Measurements from ENCODE around the gene PCIF1. TPM values are rescaled to one million over a fixed set of nuclear protein-coding genes. Genes with fewer than 3 reads are reported as not detected.

The PCIF1 gene
- total and polyA plus RNA-seq, 4 donors, result 15.5 to 43.4 (median 32.9) TPM

GRCh38 chr20:45965169-45966002, 30.9 kb downstream of the PCIF1 start:
- WGBS, 2 donors, result 83 to 86% methylated on average over 18 of the region's 18 CpGs
- Histone ChIP-seq H3K27me3 (ENCODE audit: control insufficient read depth in 1 of 2, insufficient read depth in 2 of 2, low read length in 1 of 2) (no peaks in the 10 kb centered on the region), H3K4me3 (ENCODE audit: low read length in 2 of 2) (no peak overlapping the region), H3K36me3 (ENCODE audit: control insufficient read depth in 1 of 2, insufficient read depth in 2 of 2, low read length in 1 of 2) (peaks cover 0 to 8% of the 10 kb centered on the region in 2 donors), H3K9me3 (ENCODE audit: control insufficient read depth, low read length) (no peaks in the 10 kb centered on the region), H3K27ac (ENCODE audit: low read depth in 1 of 2, low read length in 2 of 2) (no peak overlapping the region), H3K4me1 (ENCODE audit: control insufficient read depth in 1 of 2, insufficient read depth in 2 of 2, low read length in 2 of 2) (no peaks in the 10 kb centered on the region)
- ATAC-seq (ENCODE audit: low FRiP score) (no peak), DNase-seq (peak; percentile 34 to 67)
- intact Hi-C loops (cut with DNase I), result loop anchor here in 1 of 2 donors (5.0 kb wide), 1 partner anchor 168 kb away; no protein-coding TSS in a partner anchor

GRCh38 chr20:45967551-45968080, 33.1 kb downstream of the PCIF1 start:
- no peak overlapping the region for H3K27ac ChIP-seq (ENCODE audit: low read depth in 1 of 2, low read length in 2 of 2)
- ATAC-seq (ENCODE audit: low FRiP score), result no peak
- no peak overlapping the region for H3K4me3 ChIP-seq (ENCODE audit: low read length in 2 of 2)
- no peaks in the 10 kb centered on the region for H3K27me3 ChIP-seq (ENCODE audit: control insufficient read depth in 1 of 2, insufficient read depth in 2 of 2, low read length in 1 of 2)
- peaks cover 0 to 8% of the 10 kb centered on the region in 2 donors for H3K36me3 ChIP-seq (ENCODE audit: control insufficient read depth in 1 of 2, insufficient read depth in 2 of 2, low read length in 1 of 2)
- no peaks in the 10 kb centered on the region for H3K9me3 ChIP-seq (ENCODE audit: control insufficient read depth, low read length)
- DNase-seq, result peak in 1 of 2 donors; percentile 65
- H3K4me1 ChIP-seq (ENCODE audit: control insufficient read depth in 1 of 2, insufficient read depth in 2 of 2, low read length in 2 of 2), result no peaks in the 10 kb centered on the region
- 92 to 94% methylated on average over 13 of the region's 13 CpGs for WGBS, 2 donors
- intact Hi-C loops (cut with DNase I), result loop anchor here in 1 of 2 donors (5.0 kb wide), 1 partner anchor 170 kb away; no protein-coding TSS in a partner anchor

- H3K27me3 ChIP-seq (ENCODE audit: control insufficient read depth in 1 of 2, insufficient read depth in 2 of 2, low read length in 1 of 2), result no peaks in the 10 kb centered on the region
- ATAC-seq (ENCODE audit: low FRiP score), result no peak
- 89 to 90% methylated on average over 10 of the region's 10 CpGs for WGBS, 2 donors
- no peaks in the 10 kb centered on the region for H3K9me3 ChIP-seq (ENCODE audit: control insufficient read depth, low read length)
- H3K36me3 ChIP-seq (ENCODE audit: control insufficient read depth in 1 of 2, insufficient read depth in 2 of 2, low read length in 1 of 2), result peaks cover 0 to 7% of the 10 kb centered on the region in 2 donors
- H3K4me1 ChIP-seq (ENCODE audit: control insufficient read depth in 1 of 2, insufficient read depth in 2 of 2, low read length in 2 of 2), result no peaks in the 10 kb centered on the region
- DNase-seq, result peak in 1 of 2 donors; percentile 69
- H3K27ac ChIP-seq (ENCODE audit: low read depth in 1 of 2, low read length in 2 of 2), result no peak overlapping the region
- no peak overlapping the region for H3K4me3 ChIP-seq (ENCODE audit: low read length in 2 of 2)
- intact Hi-C loops (cut with DNase I), result loop anchor here in 1 of 2 donors (5.0 kb wide), 1 partner anchor 171 kb away; no protein-coding TSS in a partner anchor
These were observed 33.7 kb downstream of the PCIF1 start for GRCh38 chr20:45968081-45968671.

- Histone ChIP-seq H3K9me3 (ENCODE audit: control insufficient read depth, low read length) (no peaks in the 10 kb centered on the region), H3K27me3 (ENCODE audit: control insufficient read depth in 1 of 2, insufficient read depth in 2 of 2, low read length in 1 of 2) (no peaks in the 10 kb centered on the region), H3K36me3 (ENCODE audit: control insufficient read depth in 1 of 2, insufficient read depth in 2 of 2, low read length in 1 of 2) (peaks cover 0 to 2% of the 10 kb centered on the region in 2 donors), H3K27ac (ENCODE audit: low read depth in 1 of 2, low read length in 2 of 2) (no peak overlapping the region), H3K4me1 (ENCODE audit: control insufficient read depth in 1 of 2, insufficient read depth in 2 of 2, low read length in 2 of 2) (no peaks in the 10 kb centered on the region), H3K4me3 (ENCODE audit: low read length in 2 of 2) (no peak overlapping the region)
- DNase-seq (peak; percentile 50 to 76), ATAC-seq (ENCODE audit: low FRiP score) (no peak)
- intact Hi-C loops (cut with DNase I), result loop anchor here in 1 of 2 donors (5.0 kb wide), 1 partner anchor 172 kb away; no protein-coding TSS in a partner anchor
- WGBS, 2 donors, result 77 to 79% methylated on average over 14 of the region's 14 CpGs
These were observed 34.6 kb downstream of the PCIF1 start for GRCh38 chr20:45968801-45969711.

GRCh38 chr20:45969712-45970634, 35.5 kb downstream of the PCIF1 start:
- DNase-seq (peak; percentile 49 to 64), ATAC-seq (ENCODE audit: low FRiP score) (no peak)
- WGBS, 2 donors, result 27 to 32% methylated on average over 6 of the region's 6 CpGs

GRCh38 chr20:45970646-45971424, 36.4 kb downstream of the PCIF1 start:
- ATAC-seq (ENCODE audit: low FRiP score), result peak; percentile 9
- Histone ChIP-seq H3K4me1 (ENCODE audit: control insufficient read depth in 1 of 2, insufficient read depth in 2 of 2, low read length in 2 of 2) (no peaks in the 10 kb centered on the region), H3K9me3 (ENCODE audit: control insufficient read depth, low read length) (no peaks in the 10 kb centered on the region), H3K36me3 (ENCODE audit: control insufficient read depth in 1 of 2, insufficient read depth in 2 of 2, low read length in 1 of 2) (no peaks in the 10 kb centered on the region), H3K4me3 (ENCODE audit: low read length in 2 of 2) (peak overlapping the region; percentile 42 to 67), H3K27me3 (ENCODE audit: control insufficient read depth in 1 of 2, insufficient read depth in 2 of 2, low read length in 1 of 2) (no peaks in the 10 kb centered on the region), H3K27ac (ENCODE audit: low read depth in 1 of 2, low read length in 2 of 2) (peak overlapping the region in 1 of 2 donors; percentile 58)
- peak; percentile 70 to 83 for DNase-seq
- intact Hi-C loops (cut with DNase I), result loop anchor here (2.0 to 5.0 kb wide), 4 partner anchors 36 to 614 kb away; partner anchors contain the start of genes CTSA (in 1 of the 2), NCOA5 (in 1 of the 2), NEURL2 (in 1 of the 2) and PCIF1 (in 1 of the 2)
- WGBS, 2 donors, result 8 to 9% methylated on average over 34 of the region's 34 CpGs

More at GRCh38 chr20:45969712-45970634, 35.5 kb downstream of the PCIF1 start:
- H3K27me3 ChIP-seq (ENCODE audit: control insufficient read depth in 1 of 2, insufficient read depth in 2 of 2, low read length in 1 of 2), result no peaks in the 10 kb centered on the region
- H3K27ac ChIP-seq (ENCODE audit: low read depth in 1 of 2, low read length in 2 of 2), result no peak overlapping the region
- H3K36me3 ChIP-seq (ENCODE audit: control insufficient read depth in 1 of 2, insufficient read depth in 2 of 2, low read length in 1 of 2), result no peaks in the 10 kb centered on the region
- intact Hi-C loops (cut with DNase I), result loop anchor here (2.0 to 5.0 kb wide), 5 partner anchors 35 to 613 kb away; partner anchors contain the start of genes CTSA (in 1 of the 2), NCOA5 (in 1 of the 2), NEURL2 (in 1 of the 2) and PCIF1 (in 1 of the 2)
- H3K4me1 ChIP-seq (ENCODE audit: control insufficient read depth in 1 of 2, insufficient read depth in 2 of 2, low read length in 2 of 2), result no peaks in the 10 kb centered on the region
- no peak overlapping the region for H3K4me3 ChIP-seq (ENCODE audit: low read length in 2 of 2)
- H3K9me3 ChIP-seq (ENCODE audit: control insufficient read depth, low read length), result no peaks in the 10 kb centered on the region

GRCh38 chr20:45971425-45971674, 36.9 kb downstream of the PCIF1 start:
- Histone ChIP-seq H3K4me3 (ENCODE audit: low read length in 2 of 2) (peak overlapping the region; percentile 42 to 67), H3K4me1 (ENCODE audit: control insufficient read depth in 1 of 2, insufficient read depth in 2 of 2, low read length in 2 of 2) (no peaks in the 10 kb centered on the region), H3K27me3 (ENCODE audit: control insufficient read depth in 1 of 2, insufficient read depth in 2 of 2, low read length in 1 of 2) (no peaks in the 10 kb centered on the region), H3K9me3 (ENCODE audit: control insufficient read depth, low read length) (no peaks in the 10 kb centered on the region), H3K27ac (ENCODE audit: low read depth in 1 of 2, low read length in 2 of 2) (peak overlapping the region; percentile 58 to 69), H3K36me3 (ENCODE audit: control insufficient read depth in 1 of 2, insufficient read depth in 2 of 2, low read length in 1 of 2) (no peaks in the 10 kb centered on the region)
- no peak for DNase-seq
- 3 to 4% methylated on average over 14 of the region's 14 CpGs for WGBS, 2 donors
- no peak for ATAC-seq (ENCODE audit: low FRiP score)
- intact Hi-C loops (cut with DNase I), result loop anchor here (2.0 to 5.0 kb wide), 4 partner anchors 37 to 614 kb away; partner anchors contain the start of genes CTSA (in 1 of the 2), NCOA5 (in 1 of the 2), NEURL2 (in 1 of the 2) and PCIF1 (in 1 of the 2)

Measured in aorta (tissue), 5 donors.